Measurements from ENCODE around the gene STK32C.

DNA sequence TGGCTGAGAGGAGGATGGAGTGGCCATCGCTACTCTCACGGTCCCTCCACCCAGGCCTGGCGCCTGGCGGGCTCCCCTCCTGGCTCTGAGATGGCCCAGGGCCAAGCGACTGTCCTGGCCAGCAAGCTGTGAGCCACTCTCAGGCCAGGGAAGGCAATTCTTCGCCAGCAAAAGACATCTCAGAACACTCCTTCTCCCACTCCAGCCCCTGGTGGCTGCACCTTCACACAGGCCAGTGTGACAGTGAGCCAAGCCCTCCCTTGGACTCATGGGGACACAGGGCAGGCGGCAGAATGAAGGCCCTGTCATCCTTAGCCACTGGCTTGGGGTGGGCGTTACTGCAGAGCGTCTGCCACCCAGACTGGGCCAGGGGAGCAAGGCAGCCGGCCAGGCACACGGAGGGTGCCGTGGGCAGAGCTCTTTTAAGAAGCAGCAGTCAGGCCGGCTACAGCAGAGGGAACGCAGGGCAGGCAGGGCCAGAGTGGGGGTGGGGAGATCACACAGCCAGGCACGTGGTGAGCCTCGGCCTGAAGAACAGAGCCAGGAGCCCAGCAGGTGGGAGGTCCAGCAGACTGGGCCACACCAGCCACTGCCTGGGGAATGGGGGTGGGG lies 14.4 kb downstream of the STK32C start:
- TF ChIP-seq, protein P1, sequence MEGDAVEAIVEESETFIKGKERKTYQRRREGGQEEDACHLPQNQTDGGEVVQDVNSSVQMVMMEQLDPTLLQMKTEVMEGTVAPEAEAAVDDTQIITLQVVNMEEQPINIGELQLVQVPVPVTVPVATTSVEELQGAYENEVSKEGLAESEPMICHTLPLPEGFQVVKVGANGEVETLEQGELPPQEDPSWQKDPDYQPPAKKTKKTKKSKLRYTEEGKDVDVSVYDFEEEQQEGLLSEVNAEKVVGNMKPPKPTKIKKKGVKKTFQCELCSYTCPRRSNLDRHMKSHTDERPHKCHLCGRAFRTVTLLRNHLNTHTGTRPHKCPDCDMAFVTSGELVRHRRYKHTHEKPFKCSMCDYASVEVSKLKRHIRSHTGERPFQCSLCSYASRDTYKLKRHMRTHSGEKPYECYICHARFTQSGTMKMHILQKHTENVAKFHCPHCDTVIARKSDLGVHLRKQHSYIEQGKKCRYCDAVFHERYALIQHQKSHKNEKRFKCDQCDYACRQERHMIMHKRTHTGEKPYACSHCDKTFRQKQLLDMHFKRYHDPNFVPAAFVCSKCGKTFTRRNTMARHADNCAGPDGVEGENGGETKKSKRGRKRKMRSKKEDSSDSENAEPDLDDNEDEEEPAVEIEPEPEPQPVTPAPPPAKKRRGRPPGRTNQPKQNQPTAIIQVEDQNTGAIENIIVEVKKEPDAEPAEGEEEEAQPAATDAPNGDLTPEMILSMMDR (IDR thresholded peaks at IDR 0.05) = no peak
- no peak for TF ChIP-seq POLR2A (IDR thresholded peaks at IDR 0.05)
